Cardiac muscle cell (in vitro differentiated cells and primary cell): ENCODE data around the gene KYNU. TPM values are rescaled to one million over a fixed set of nuclear protein-coding genes. Genes with fewer than 3 reads are reported as not detected.

Source experiments
- DNase-seq, 2 donors: peaks; one replicate each; pipeline versions ENCODE4 v3.0.0 to v3.0.0-alpha.2; 2010 to 2017; ENCODE audit warnings: low read depth in 1 of 2, low spot score in 1 of 2
- H3K27ac ChIP-seq: fragments of 200-600 bp; sonication (generic); 2 replicates; pipeline ENCODE4 v1.5.1; 2016
- H3K27me3 ChIP-seq: fragments of 200-600 bp; sonication (generic); 2 replicates; pipeline ENCODE4 v1.6.0; 2016; ENCODE audit warnings: control low read depth
- H3K36me3 ChIP-seq: fragments of 200-600 bp; sonication (generic); 2 replicates; pipeline ENCODE4 v1.5.1; 2016; ENCODE audit warnings: control low read depth
- H3K4me1 ChIP-seq: fragments of 200-600 bp; sonication (generic); 2 replicates; pipeline ENCODE4 v1.8.1; 2017; ENCODE audit warnings: low read depth, mild to moderate bottlenecking, mixed run types
- H3K4me3 ChIP-seq: fragments of 200-600 bp; sonication (generic); 2 replicates; pipeline ENCODE4 v1.5.1; 2016; ENCODE audit warnings: mild to moderate bottlenecking
- H3K9me3 ChIP-seq: fragments of 200-600 bp; sonication (generic); 2 replicates; pipeline ENCODE4 v1.5.1; 2017; ENCODE audit warnings: low read depth, mild to moderate bottlenecking, control low read depth
- CTCF ChIP-seq: IDR thresholded peaks from 2 replicates; pipeline ENCODE4 v1.5.1; 2012; ENCODE audit warnings: low read depth, mild to moderate bottlenecking, low read length
- polyA plus RNA-seq: library from polyadenylated mRNA; unstranded; fragments of >200 nt; fragmentation: Nextera tagmentation; extraction: Ambion mirVana; gene quantifications from 2 replicates; pipeline ENCODE4 v1.2.1, GENCODE V29; 2016
- total RNA-seq: library from RNA; depleted of rRNA; stranded (reverse); fragments of >200 nt; gene quantifications from 2 replicates; pipeline ENCODE4 v1.2.3, GENCODE V29; 2016

The KYNU gene
- total and polyA plus RNA-seq, 2 experiments from 2014 or later: 0.12 to 0.24 TPM

- H3K9me3 ChIP-seq: no peaks in the 10 kb centered on the region
- no peak for DNase-seq
- no peak for TF ChIP-seq CTCF
- no peaks in the 10 kb centered on the region for H3K27me3 ChIP-seq
- H3K27ac ChIP-seq: no peak overlapping the region
- no peaks in the 10 kb centered on the region for H3K4me1 ChIP-seq
- H3K4me3 ChIP-seq: no peak overlapping the region
- no peaks in the 10 kb centered on the region for H3K36me3 ChIP-seq
These were observed 38.0 kb downstream of the KYNU start for GRCh38 chr2:142915502-142915901.

GRCh38 chr2:142918624-142919023, 41.2 kb downstream of the KYNU start:
- Histone ChIP-seq H3K36me3 (no peaks in the 10 kb centered on the region), H3K27ac (no peak overlapping the region), H3K4me3 (no peak overlapping the region), H3K9me3 (no peaks in the 10 kb centered on the region), H3K27me3 (no peaks in the 10 kb centered on the region), H3K4me1 (no peaks in the 10 kb centered on the region)
- TF ChIP-seq CTCF: no peak
- no peak for DNase-seq

DNA sequence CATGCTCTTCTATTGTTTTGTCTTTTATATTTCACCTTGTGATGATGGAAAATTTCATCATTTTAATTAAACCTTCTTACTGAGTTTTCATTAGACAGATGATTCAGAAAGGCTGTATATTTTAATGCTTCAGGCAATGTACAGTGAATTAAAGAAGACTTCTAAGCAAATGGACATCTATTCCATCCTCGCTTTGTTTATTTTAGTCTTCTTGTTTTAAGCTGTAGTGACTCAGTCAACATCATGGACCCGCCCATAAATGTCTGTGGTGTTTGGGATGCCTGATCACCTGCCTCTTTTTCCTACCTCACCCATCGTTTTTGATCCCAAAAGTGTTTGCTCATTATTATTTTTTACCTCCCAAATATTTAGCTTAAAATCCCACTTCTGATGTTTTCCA, 43.1 kb downstream of the KYNU start:
- peaks cover 3% of the 10 kb centered on the region for H3K4me1 ChIP-seq
- no peak overlapping the region for H3K27ac ChIP-seq
- no peak overlapping the region for H3K4me3 ChIP-seq
- no peak for TF ChIP-seq CTCF
- no peaks in the 10 kb centered on the region for H3K27me3 ChIP-seq
- H3K9me3 ChIP-seq: no peaks in the 10 kb centered on the region
- no peaks in the 10 kb centered on the region for H3K36me3 ChIP-seq
- no peak for DNase-seq

DNA sequence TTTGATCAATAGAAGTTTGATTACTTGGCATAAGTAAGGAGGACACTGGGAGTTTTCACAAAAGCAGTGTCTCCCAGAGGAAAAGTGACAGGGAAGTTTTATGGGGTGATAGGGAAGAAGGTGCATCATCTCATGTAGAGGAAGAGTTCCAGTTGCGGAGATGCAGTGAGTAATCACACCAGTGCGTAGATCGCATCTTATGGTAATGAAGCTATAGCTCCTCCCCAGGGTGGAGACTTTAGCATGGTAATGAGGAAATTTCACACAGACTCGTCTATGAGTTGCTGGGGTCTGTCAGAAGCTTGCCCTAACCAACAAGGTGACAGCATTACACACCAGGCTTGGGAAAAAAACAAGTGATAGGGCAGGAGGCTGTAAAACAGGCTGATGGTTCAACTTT, 49.0 kb downstream of the KYNU start:
- no peaks in the 10 kb centered on the region for H3K36me3 ChIP-seq
- no peak for DNase-seq
- H3K9me3 ChIP-seq: no peaks in the 10 kb centered on the region
- TF ChIP-seq CTCF: no peak
- H3K4me1 ChIP-seq: peaks cover 3% of the 10 kb centered on the region
- H3K27me3 ChIP-seq: no peaks in the 10 kb centered on the region
- H3K4me3 ChIP-seq: no peak overlapping the region
- H3K27ac ChIP-seq: no peak overlapping the region

GRCh38 chr2:142930835-142931398, 53.5 kb downstream of the KYNU start:
- no peak overlapping the region for H3K4me3 ChIP-seq

More at GRCh38 chr2:142930835-142931398, 53.5 kb downstream of the KYNU start:
- no peak for TF ChIP-seq CTCF
- no peak for DNase-seq
- H3K4me1 ChIP-seq: no peaks in the 10 kb centered on the region
- H3K9me3 ChIP-seq: no peaks in the 10 kb centered on the region
- no peaks in the 10 kb centered on the region for H3K36me3 ChIP-seq
- no peaks in the 10 kb centered on the region for H3K27me3 ChIP-seq
- no peak overlapping the region for H3K27ac ChIP-seq
